HepG2 (cell line): ENCODE measurements around the gene NPHP3. TPM values are rescaled to one million over a fixed set of nuclear protein-coding genes. Genes with fewer than 3 reads are reported as not detected.

Experiments
- ATF4 ChIP-seq, 2 experiments: fragments of 450-650 bp in 1 of 2; sonication (generic) in 1 of 2; formaldehyde crosslinking; IDR thresholded peaks; 2 replicates each; pipeline versions ENCODE4 v1.5.0 to v1.8.0; 2020 to 2022; ENCODE audit warnings: mild to moderate bottlenecking in 1 of 2, missing genetic modification reagents in 1 of 2
- IKZF4 ChIP-seq: sonication (generic); formaldehyde crosslinking; IDR thresholded peaks from 2 replicates; pipeline ENCODE4 v1.5.1; 2020; ENCODE audit warnings: borderline replicate concordance, mild to moderate bottlenecking, low read depth, missing genetic modification reagents; ENCODE audit errors: not compliant biosample characterization
- KDM5A ChIP-seq: fragments of 200-600 bp; sonication (generic); IDR thresholded peaks from 2 replicates; pipeline ENCODE4 v1.7.0; 2018; ENCODE audit warnings: antibody characterized with exemption, mild to moderate bottlenecking, low read length, borderline replicate concordance
- KLF11 ChIP-seq: IDR thresholded peaks from 2 replicates; pipeline ENCODE4 v1.6.1; 2016; ENCODE audit warnings: missing compliant biosample characterization
- MED1 ChIP-seq: sonication (generic); formaldehyde crosslinking; IDR thresholded peaks from 2 replicates; pipeline ENCODE4 v1.4.0; 2020; ENCODE audit warnings: missing genetic modification reagents
- POLR2A ChIP-seq, 2 experiments: IDR thresholded peaks; 2 replicates each; pipeline ENCODE4 v1.6.1; 2011; ENCODE audit warnings: low read depth in 2 of 2, low read length in 2 of 2, mild to moderate bottlenecking in 1 of 2, moderate library complexity in 1 of 2; ENCODE audit not compliant: insufficient read depth in 1 of 2
- RXRB ChIP-seq: IDR thresholded peaks from 2 replicates; pipeline ENCODE4 v1.6.1; 2016; ENCODE audit warnings: borderline replicate concordance, missing genetic modification reagents, missing compliant biosample characterization
- ZBTB40 ChIP-seq, 2 experiments: fragments of 450-650 bp in 1 of 2; sonication (generic) in 1 of 2; formaldehyde crosslinking in 1 of 2; IDR thresholded peaks; 2 replicates each; pipeline versions ENCODE4 v1.6.1 to v1.8.0; 2016 to 2022; ENCODE audit warnings: antibody characterized with exemption in 1 of 2, mild to moderate bottlenecking in 1 of 2, missing genetic modification reagents in 1 of 2
- ZNF558 ChIP-seq: sonication (generic); formaldehyde crosslinking; IDR thresholded peaks from 2 replicates; pipeline ENCODE4 v1.9.0; 2022; ENCODE audit warnings: mild to moderate bottlenecking, missing genetic modification reagents, borderline replicate concordance
- ZNF563 ChIP-seq: sonication (generic); formaldehyde crosslinking; IDR thresholded peaks from 2 replicates; pipeline ENCODE4 v1.8.0; 2022; ENCODE audit warnings: mild to moderate bottlenecking, moderate library complexity, missing genetic modification reagents
- ZNF703 ChIP-seq: sonication (generic); formaldehyde crosslinking; IDR thresholded peaks from 2 replicates; pipeline ENCODE4 v1.5.1; 2020; ENCODE audit warnings: missing genetic modification reagents, mild to moderate bottlenecking, moderate library complexity, borderline replicate concordance
- ZNF761 ChIP-seq: sonication (generic); formaldehyde crosslinking; conservative IDR thresholded peaks from 2 replicates; pipeline ENCODE4 v1.4.0; 2020; ENCODE audit warnings: mild to moderate bottlenecking, missing genetic modification reagents
- ZNF777 ChIP-seq: sonication (generic); formaldehyde crosslinking; IDR thresholded peaks from 2 replicates; pipeline ENCODE4 v1.4.0; 2020; ENCODE audit warnings: missing genetic modification reagents
- ZSCAN21 ChIP-seq: sonication (generic); formaldehyde crosslinking; IDR thresholded peaks from 2 replicates; pipeline ENCODE4 v1.8.0; 2022; ENCODE audit warnings: mild to moderate bottlenecking, missing genetic modification reagents, moderate library complexity, borderline replicate concordance
- ZSCAN22 ChIP-seq: sonication (generic); formaldehyde crosslinking; IDR thresholded peaks from 2 replicates; pipeline ENCODE4 v1.4.0; 2020; ENCODE audit warnings: mild to moderate bottlenecking, missing genetic modification reagents
- polyA plus RNA-seq, 8 experiments: library from polyadenylated mRNA; depleted of rRNA in 3 of 8; stranded (reverse) in 7 of 8; unstranded in 1 of 8; fragments of >200 nt; fragmentation: Illumina TruSeq in 4 of 8; extraction: Trizol in 4 of 8; gene quantifications; 2 replicates each; pipeline versions ENCODE4 v1.2.1 to v1.2.3, GENCODE V29; 2011 to 2016; ENCODE audit warnings: low read depth in 4 of 8, missing spikeins in 1 of 8, mixed read lengths in 1 of 8; ENCODE audit not compliant: insufficient read depth in 1 of 8
- total RNA-seq, 5 experiments: library from RNA; depleted of rRNA; stranded (reverse); fragments of >200 nt; fragmentation: Illumina TruSeq; extraction: Trizol; gene quantifications; 2 replicates each; pipeline ENCODE4 v1.2.3, GENCODE V29; 2016; ENCODE audit warnings: low read depth in 1 of 5
- TF ChIP-seq, protein P1 (sequence below): sonication (generic); formaldehyde crosslinking; IDR thresholded peaks from 2 replicates; pipeline ENCODE4 v1.5.1; 2020; ENCODE audit warnings: mild to moderate bottlenecking, missing genetic modification reagents, moderate library complexity

The NPHP3 gene
- total and polyA plus RNA-seq, 2 of the 13 experiments (the other 11 are each of a cell fraction or from before 2014, with no cell fraction given): 11.0 to 20.2 TPM

DNA sequence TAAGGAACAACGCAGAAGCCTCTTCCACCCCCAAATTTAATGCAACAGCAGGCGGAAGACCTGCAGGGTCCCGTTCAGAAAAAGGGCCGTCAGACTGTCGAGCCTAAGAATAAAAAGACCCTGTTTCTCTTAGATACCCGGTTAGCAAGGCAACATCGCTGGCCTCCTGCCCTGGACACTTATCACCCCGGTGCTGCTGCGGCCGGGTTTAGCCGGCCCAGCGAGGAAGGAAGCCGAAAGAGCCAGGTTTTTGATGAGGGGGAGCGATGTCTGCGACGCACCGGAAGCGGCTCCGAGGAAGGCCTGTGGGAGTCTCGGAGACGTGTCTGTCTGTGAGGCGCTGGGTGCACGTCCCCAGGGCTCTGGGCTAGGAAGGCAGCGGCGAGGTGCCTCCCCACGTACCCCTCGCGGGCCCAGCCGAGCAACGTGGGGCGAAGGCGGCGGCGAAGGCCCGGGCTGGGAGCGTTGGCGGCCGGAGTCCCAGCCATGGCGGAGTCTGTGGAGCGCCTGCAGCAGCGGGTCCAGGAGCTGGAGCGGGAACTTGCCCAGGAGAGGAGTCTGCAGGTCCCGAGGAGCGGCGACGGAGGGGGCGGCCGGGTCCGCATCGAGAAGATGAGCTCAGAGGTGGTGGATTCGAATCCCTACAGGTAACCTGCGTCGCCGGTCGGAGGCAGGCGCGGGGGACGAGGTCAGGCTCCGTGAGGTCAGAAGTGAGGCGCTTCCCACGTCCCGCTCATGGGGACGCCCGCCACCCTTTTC, 62.0 kb downstream of the NPHP3 start, which contains the start of gene UBA5 (continued):
- TF ChIP-seq ZBTB40 (IDR thresholded peaks at IDR 0.05) (peak; percentile 81), ZBTB40 (CRISPR knock-in tag; IDR thresholded peaks at IDR 0.05) (peak; percentile 81), MED1 (CRISPR knock-in tag) (no peak; the same call in none of the 2 replicates), ZNF703 (CRISPR knock-in tag) (peak; percentile 78; the same call in 1 of the 2 replicates), ZNF563 (CRISPR knock-in tag) (peak; percentile 62; the same call in 1 of the 2 replicates), ZNF761 (peak; percentile 53; the same call in 1 of the 2 replicates), KLF11 (CRISPR knock-in tag) (0 out of 2 replicates have a peak, but pooled peaks have one; percentile 17), ZNF777 (CRISPR knock-in tag) (0 out of 2 replicates have a peak, but pooled peaks have one; percentile 29), ZNF558 (CRISPR knock-in tag) (peak; percentile 81; the same call in 1 of the 2 replicates), KDM5A (peak; percentile 97), ZSCAN21 (CRISPR knock-in tag) (peak; percentile 85), IKZF4 (peak; percentile 14), ZSCAN22 (CRISPR knock-in tag) (no peak), RXRB (CRISPR knock-in tag) (0 out of 2 replicates have a peak, but pooled peaks have one; percentile 26), POLR2A (IDR thresholded peaks at IDR 0.05; ENCODE audit: insufficient read depth in 1 of 2, low read depth in 2 of 2, low read length in 2 of 2) (peak; percentile 64 to 67; a peak in 3 of 4 replicates), ATF4 (CRISPR knock-in tag; IDR thresholded peaks at IDR 0.05) (no peak)
- TF ChIP-seq, protein P1, sequence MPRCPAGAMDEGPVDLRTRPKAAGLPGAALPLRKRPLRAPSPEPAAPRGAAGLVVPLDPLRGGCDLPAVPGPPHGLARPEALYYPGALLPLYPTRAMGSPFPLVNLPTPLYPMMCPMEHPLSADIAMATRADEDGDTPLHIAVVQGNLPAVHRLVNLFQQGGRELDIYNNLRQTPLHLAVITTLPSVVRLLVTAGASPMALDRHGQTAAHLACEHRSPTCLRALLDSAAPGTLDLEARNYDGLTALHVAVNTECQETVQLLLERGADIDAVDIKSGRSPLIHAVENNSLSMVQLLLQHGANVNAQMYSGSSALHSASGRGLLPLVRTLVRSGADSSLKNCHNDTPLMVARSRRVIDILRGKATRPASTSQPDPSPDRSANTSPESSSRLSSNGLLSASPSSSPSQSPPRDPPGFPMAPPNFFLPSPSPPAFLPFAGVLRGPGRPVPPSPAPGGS (CRISPR knock-in tag): peak; percentile 63; the same call in 1 of the 2 replicates
